Measurements from ENCODE around the gene MPDU1. TPM values are rescaled to one million over a fixed set of nuclear protein-coding genes. Genes with fewer than 3 reads are reported as not detected.

MPDU1 gene
- total RNA-seq, 1 experiment from 2014 or later: 57.0 TPM

GRCh38 chr17:7557775-7558543, 25.7 kb upstream of the MPDU1 start:
- CTCF ChIA-PET: interaction anchor here (0.6 to 3.3 kb wide), 24 partner anchors 8 to 521 kb away, joined by 3 to 31 read pairs (median 5); partner anchors contain the start of genes CHRNB1, FGF11, FXR2 and PLSCR3
- TF ChIP-seq ETV6 (CRISPR knock-in tag; IDR thresholded peaks at IDR 0.05) (peak; percentile 66; the same call in 1 of the 2 replicates), NR2C2 (CRISPR knock-in tag; IDR thresholded peaks at IDR 0.05) (no peak), FOXP4 (CRISPR knock-in tag; IDR thresholded peaks at IDR 0.05) (no peak), OVOL2 (CRISPR knock-in tag; IDR thresholded peaks at IDR 0.05; ENCODE audit: borderline replicate concordance) (no peak), SP1 (CRISPR knock-in tag; conservative IDR thresholded peaks at IDR 0.05) (peak; percentile 54; the same call in 1 of the 2 replicates), AFF4 (CRISPR knock-in tag; IDR thresholded peaks at IDR 0.05; ENCODE audit: borderline replicate concordance) (no peak), SMAD3 (CRISPR knock-in tag; IDR thresholded peaks at IDR 0.05; ENCODE audit: borderline replicate concordance) (no peak), ZNF281 (CRISPR knock-in tag; IDR thresholded peaks at IDR 0.05) (peak; percentile 80; the same call in 1 of the 2 replicates)
- TF ChIP-seq, protein P1, sequence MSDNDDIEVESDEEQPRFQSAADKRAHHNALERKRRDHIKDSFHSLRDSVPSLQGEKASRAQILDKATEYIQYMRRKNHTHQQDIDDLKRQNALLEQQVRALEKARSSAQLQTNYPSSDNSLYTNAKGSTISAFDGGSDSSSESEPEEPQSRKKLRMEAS (CRISPR knock-in tag; IDR thresholded peaks at IDR 0.05): peak; percentile 66; the same call in 1 of the 2 replicates
- H3K27me3 Mint-ChIP-seq (ENCODE audit: low read depth): no peaks in the 10 kb centered on the region; the same call in 1 of the 2 replicates
- H3K36me3 Mint-ChIP-seq: peaks cover 4% of the 10 kb centered on the region; the same call in 1 of the 2 replicates
- ATAC-seq (peak; percentile 38), DNase-seq (ENCODE audit: low spot score) (peak; percentile 75)
- peak overlapping the region; percentile 92 for H3K27ac Mint-ChIP-seq
- H3K9me3 Mint-ChIP-seq: no peaks in the 10 kb centered on the region
- POLR2A ChIA-PET: interaction anchor here (0.8 to 1.2 kb wide), 2 partner anchors 14 to 19 kb away, joined by 3 to 4 read pairs; no protein-coding TSS in a partner anchor
- peak overlapping the region; percentile 57 for H3K4me3 Mint-ChIP-seq
- peaks cover 60% of the 10 kb centered on the region for H3K4me1 Mint-ChIP-seq

DNA sequence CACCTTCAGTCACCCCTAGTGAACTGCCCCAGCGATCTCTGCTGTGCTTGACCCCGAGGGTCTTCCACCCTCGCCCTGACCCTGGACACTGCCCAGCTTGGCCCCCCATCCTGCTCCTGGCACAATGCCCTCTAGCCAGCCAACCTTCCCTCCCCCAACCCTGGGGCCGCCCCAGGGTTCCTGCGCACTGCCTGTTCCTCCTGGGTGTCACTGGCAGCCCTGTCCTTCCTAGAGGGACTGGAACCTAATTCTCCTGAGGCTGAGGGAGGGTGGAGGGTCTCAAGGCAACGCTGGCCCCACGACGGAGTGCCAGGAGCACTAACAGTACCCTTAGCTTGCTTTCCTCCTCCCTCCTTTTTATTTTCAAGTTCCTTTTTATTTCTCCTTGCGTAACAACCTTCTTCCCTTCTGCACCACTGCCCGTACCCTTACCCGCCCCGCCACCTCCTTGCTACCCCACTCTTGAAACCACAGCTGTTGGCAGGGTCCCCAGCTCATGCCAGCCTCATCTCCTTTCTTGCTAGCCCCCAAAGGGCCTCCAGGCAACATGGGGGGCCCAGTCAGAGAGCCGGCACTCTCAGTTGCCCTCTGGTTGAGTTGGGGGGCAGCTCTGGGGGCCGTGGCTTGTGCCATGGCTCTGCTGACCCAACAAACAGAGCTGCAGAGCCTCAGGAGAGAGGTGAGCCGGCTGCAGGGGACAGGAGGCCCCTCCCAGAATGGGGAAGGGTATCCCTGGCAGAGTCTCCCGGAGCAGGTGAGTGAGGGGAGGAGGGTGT, 24.9 kb upstream of the MPDU1 start, which contains the start of gene TNFSF13:
TSS of gene TNFSF13 (plus strand) at position 207 of the 776 bp plus-strand sequence. CDS start at position 497, 290 bp downstream.
- CTCF ChIA-PET: interaction anchor here (0.5 to 3.6 kb wide), 10 partner anchors 9 to 203 kb away, joined by 3 to 79 read pairs (median 6); partner anchors contain the start of genes FGF11, PLSCR3, SOX15 and TMEM102
- Mint-ChIP-seq H3K27me3 (ENCODE audit: low read depth) (no peaks in the 10 kb centered on the region; the same call in 1 of the 2 replicates), H3K4me3 (peak within 1 kb of the TSS; percentile 57), H3K27ac (peak within 1 kb of the TSS; percentile 92), H3K36me3 (peaks cover 4% of the 10 kb centered on the region; the same call in 1 of the 2 replicates), H3K4me1 (peaks cover 60% of the 10 kb centered on the region), H3K9me3 (no peaks in the 10 kb centered on the region)
- ATAC-seq (no peak), DNase-seq (ENCODE audit: low spot score) (no peak)
- TF ChIP-seq EMX1 (CRISPR knock-in tag; IDR thresholded peaks at IDR 0.05) (no peak), CREB1 (CRISPR knock-in tag; IDR thresholded peaks at IDR 0.05) (no peak), ETV6 (CRISPR knock-in tag; IDR thresholded peaks at IDR 0.05) (no peak), ESRRA (CRISPR knock-in tag; IDR thresholded peaks at IDR 0.05; ENCODE audit: borderline replicate concordance) (no peak)
- TF ChIP-seq, protein P2, sequence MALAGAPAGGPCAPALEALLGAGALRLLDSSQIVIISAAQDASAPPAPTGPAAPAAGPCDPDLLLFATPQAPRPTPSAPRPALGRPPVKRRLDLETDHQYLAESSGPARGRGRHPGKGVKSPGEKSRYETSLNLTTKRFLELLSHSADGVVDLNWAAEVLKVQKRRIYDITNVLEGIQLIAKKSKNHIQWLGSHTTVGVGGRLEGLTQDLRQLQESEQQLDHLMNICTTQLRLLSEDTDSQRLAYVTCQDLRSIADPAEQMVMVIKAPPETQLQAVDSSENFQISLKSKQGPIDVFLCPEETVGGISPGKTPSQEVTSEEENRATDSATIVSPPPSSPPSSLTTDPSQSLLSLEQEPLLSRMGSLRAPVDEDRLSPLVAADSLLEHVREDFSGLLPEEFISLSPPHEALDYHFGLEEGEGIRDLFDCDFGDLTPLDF (CRISPR knock-in tag; IDR thresholded peaks at IDR 0.05): no peak
- TF ChIP-seq, protein P3, sequence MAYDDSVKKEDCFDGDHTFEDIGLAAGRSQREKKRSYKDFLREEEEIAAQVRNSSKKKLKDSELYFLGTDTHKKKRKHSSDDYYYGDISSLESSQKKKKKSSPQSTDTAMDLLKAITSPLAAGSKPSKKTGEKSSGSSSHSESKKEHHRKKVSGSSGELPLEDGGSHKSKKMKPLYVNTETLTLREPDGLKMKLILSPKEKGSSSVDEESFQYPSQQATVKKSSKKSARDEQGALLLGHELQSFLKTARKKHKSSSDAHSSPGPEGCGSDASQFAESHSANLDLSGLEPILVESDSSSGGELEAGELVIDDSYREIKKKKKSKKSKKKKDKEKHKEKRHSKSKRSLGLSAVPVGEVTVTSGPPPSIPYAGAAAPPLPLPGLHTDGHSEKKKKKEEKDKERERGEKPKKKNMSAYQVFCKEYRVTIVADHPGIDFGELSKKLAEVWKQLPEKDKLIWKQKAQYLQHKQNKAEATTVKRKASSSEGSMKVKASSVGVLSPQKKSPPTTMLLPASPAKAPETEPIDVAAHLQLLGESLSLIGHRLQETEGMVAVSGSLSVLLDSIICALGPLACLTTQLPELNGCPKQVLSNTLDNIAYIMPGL (CRISPR knock-in tag; IDR thresholded peaks at IDR 0.05): no peak
- POLR2A ChIA-PET: interaction anchor here (1.2 kb wide), 1 partner anchor 13 kb away, joined by 4 read pairs; no protein-coding TSS in a partner anchor
